HG02970 (cell line): Measurements from ENCODE around the gene DCXR.

ENCODE experiments used
- ATAC-seq: cut with Tn5 transposase; IDR thresholded peaks from one replicate; pipeline ENCODE4 v1.9.1; 2021; ENCODE audit warnings: mild to moderate bottlenecking, moderate library complexity, moderate number of reproducible peaks; ENCODE audit not compliant: unreplicated experiment, low FRiP score

Gene DCXR

DNA sequence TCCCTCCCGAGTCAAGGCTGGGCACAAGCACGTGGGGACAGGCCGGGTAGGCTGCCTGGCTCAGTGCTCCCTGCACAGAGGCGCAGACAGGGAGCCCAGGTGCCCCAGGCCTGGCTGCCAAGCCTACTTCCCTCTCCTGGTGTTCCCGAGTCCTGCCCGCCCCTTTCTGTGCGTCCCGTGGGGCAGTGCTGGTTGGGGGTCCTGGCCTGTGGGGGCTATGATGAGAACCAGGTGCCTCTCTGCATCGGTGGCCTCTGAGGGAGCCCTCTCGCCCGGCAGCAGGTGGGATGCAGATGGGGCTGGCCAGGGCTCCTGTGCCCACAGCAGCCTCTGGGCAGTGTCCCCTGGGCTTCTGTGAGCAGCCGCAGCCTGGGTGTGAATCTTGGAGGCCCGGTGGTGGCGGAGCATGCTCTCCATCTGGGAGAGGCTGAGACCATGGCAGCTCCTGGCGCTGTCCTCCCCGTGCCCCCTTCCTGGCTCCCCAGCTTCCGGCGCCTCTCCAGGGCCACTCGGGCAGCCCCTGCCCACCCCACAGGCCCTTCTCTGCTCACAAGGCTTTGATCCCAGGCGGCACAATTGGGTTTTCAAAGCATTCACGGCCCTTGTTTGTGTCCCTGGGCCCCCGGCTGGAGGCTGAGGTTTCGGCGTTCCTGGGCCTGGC, 22.1 kb downstream of the DCXR start:
- no peak for ATAC-seq

DNA sequence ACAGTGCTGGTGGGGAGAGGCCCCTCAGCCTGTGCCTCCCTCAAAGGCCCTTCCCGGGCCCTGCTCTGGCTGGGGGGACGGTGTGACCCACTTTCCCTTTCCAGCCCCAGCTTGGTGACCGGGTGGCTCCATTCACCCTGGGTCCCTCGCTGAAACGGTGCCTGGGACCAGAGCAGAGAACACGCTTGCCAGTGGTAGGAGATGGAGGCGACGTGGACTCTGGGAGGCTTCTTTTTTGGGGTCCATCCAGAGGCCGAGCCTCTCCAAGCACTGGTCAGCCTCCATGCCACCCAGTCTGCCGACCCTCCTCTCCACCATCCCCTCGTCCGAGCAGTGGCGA, 22.6 kb downstream of the DCXR start:
- no peak for ATAC-seq

GRCh38 chr17:82014432-82014831, 23.1 kb downstream of the DCXR start:
- no peak for ATAC-seq

DNA sequence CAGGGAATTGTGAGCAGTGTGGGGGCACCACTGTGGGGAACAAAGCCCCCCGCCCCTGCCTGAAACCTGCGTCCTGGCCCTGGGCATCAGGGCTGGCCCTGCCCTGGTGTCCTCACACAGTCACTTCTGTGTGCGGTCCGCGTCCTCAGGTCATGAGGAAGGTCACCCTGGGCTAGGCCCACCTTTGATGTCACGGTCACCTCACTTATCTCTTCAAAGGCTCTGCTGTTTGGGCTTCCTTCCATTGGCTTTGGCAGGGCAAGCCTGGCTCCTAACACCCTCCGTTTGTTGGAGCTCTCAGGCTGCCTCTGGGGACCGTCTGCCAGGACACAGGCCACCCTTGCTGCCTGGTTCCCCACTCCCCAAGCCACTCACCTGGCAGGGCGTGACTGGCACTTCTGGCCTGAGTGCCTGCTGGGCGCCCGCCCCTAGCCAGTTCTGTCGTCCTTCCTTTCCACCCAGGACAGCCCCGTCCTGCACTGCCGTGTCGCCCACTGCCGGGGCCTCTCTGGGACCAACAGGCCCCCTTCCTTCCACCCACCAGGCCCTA, 23.6 kb downstream of the DCXR start:
- ATAC-seq: no peak

- no peak for ATAC-seq
Observed at GRCh38 chr17:82013341-82013740, 24.2 kb downstream of the DCXR start.

DNA sequence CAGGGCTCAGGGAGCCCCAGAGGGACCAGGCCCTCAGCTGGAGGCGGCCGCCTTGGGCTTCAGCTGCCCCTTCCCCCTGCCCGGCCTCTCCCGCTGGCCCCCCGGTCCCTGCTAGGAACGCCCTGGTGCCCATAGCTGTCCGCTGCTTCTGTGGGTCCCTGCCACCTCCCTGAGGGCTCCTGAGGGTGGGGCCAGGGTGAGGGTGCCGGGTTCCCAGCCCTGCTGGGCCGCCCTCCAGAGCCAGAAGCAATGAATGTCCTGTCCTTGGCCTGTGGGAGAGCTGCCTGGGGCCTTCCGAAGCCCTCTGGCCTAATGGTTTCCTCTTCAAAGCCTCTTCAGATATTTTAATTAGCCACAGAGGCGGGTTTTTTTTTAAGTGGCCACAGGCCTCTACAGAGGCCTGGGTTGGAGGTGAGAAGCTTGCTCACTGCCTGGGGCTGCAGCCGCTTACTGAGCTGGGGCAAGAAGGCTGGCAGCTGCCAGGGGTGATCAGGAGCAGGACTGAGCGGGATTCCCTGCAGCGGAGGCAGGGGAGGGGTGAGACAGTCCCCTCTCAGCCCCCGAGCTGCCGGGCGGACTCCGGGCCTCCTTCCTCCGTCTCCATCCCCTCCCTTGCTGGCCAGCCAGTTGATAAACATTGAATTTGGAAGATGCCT, 24.7 kb downstream of the DCXR start:
- no peak for ATAC-seq

GRCh38 chr17:82012261-82012639, 25.2 kb downstream of the DCXR start:
- no peak for ATAC-seq

DNA sequence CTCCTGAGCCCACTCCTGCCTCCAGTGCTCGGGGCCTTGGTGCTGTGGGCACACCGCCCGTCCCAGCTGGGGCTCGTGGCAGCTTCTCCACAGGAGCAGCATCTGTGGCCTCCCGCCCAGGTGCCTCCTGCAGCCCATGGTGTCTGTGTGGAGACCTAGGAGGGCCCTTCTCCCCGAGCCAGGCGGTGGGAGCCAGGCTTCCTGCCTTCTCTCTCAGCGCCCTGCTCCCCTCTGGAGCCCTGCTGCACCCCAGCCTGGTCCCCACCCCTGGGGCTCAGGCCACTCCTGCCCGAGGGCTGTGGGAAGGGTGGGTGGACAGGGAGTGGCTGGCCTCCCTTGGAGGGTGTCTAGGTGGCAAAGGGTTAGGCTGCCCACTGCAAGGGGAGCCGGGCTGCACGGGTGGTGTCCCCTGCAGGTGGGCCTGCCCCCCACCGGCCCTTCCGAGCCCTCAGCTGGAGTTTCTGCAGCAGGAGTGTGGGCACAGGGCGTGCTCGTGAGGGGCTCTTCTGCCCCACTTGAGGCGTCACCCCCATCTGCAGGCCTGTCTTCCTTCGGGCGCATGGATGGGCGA, 25.8 kb downstream of the DCXR start:
- ATAC-seq: no peak

DNA sequence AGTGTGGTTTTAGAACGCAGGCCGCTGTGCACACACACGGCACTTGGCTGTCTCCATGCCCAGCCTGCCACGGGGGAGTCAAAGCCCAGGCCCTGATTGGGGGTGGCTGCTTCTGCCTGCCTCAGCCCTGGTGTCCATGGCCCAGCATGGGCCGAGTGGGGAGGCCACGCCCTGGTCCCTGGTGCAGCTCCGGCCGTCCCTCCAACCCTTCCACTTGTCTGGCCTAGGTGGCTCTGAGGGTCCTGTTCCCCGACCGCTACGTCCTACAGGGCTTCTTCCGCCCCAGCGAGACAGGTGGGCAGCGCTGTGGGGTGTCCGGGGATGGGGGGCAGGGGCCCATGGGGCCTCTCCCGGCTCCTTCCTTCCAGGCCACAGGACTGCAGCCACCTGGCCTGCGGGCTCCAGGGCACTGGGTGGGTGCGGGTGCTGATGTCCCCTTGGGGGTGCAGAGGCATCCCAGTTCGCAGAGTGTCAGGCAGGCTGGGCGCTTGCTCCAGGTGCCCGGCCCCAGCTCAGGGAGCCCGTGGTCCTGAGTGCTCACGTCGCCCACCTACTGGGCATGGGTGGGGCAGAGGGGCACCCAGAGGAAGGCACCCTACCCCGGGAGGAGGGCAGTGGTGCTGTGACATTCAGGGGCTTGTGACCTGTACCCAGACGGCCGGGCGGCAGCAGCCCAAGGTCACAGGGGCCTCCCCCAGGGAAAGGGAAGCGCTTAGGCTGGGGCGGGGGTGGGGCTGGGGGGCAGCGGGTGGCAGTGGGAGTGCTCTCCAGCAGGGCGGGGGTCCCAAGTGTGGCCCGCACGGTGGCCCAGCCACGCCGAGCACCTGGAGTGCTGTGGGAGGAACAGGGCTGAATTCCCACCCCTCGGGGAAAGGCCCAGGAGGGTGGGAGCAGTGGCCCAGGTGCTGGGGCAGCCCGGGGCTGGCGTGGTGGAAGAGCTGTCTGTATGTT, 26.6 kb downstream of the DCXR start:
- ATAC-seq: no peak

DNA sequence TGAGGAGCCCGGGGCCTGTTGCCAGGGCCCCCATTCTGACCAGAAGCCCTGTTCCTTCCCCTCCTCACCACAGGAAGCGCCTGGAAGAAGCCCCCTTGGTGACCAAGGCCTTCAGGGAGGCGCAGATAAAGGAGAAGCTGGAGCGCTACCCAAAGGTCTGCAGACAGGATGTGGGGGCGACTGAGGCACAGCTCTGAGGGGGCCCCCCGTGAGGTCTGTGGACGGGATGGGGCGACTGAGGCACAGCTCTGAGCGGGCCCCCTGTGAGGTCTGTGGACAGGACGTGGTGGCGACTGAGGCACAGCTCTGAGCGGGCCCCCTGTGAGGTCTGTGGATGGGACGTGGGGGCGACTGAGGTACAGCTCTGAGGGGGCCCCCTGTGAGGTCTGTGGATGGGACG, 28.1 kb downstream of the DCXR start:
- ATAC-seq: no peak

- no peak for ATAC-seq
Observed at GRCh38 chr17:82008941-82009405, 28.5 kb downstream of the DCXR start.

DNA sequence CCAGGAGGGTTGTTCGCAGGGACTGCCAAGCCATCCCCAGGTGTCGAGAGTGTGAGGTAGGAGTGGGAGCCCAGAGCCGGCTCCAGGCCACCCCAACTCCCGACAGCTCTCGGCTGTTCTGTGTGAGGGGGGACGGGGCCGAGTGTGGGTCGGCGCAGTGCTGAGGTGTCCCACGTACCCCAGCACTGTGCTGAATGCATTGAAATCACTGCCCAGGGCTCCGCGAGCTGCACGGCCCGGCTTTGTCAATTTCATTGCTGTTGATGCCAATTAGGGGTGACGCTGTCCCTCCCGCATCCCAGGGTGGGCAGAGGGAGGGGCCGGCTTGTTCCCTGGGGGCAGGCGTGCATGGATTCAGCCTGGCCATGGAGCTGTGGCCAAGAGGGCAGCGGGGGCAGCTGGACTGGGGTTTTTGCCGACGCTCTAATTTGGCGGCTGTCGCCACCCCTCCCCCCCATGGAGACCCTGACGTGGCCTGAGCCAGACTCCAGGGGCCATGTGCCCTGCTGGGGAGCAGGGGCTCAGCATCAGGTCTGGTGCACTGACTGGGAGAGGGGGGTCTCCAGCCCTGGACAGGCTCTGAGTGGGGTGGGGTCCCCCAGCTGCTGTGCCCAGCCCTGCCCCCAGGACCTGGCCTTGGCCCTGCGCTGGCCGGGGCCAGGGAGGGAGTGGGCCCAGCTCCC, 29.1 kb downstream of the DCXR start:
- ATAC-seq: no peak

DNA sequence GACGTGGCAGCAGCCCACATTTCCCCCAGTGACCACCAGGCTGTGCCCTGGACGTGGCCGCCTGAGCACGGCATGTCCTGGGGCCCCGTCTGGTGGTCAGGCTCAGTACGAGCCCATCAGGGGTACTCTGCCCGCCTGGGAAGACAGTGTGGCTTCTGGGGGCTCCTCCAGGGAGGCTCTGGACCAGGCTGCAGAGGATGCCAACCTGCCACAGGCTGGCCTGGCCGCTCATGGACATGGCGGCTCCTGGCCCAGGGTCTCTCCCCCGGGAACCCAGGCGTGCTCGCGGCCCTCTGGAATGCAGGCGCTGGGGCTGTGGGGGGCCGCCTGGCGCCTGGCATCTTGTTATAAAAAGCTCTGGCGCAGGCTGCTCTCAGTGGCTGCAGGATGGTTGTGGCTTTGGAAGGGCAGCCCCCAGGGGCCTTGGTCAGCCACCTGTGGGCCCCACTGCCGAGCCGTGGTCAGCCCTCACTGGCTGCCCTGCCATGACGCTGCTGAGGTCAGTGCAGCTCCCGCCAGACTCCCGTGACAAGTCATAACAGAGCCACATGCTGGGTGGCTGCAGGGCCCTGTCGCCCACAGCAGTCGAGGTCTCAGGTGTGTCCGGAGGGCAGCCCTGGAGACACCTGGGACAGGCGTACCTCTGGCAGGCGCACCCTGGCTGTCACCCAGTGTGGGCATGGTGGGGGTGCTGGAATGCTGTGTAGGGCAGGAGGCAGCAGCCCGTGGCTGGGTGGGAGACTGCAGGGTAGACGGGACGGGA, 29.8 kb downstream of the DCXR start:
- ATAC-seq: no peak

- ATAC-seq: no peak
Observed at GRCh38 chr17:82007228-82007494, 30.3 kb downstream of the DCXR start.

GRCh38 chr17:82006468-82007227, 30.8 kb downstream of the DCXR start:
- ATAC-seq: no peak

- no peak for ATAC-seq
Observed at GRCh38 chr17:82005701-82006348, 31.7 kb downstream of the DCXR start.

DNA sequence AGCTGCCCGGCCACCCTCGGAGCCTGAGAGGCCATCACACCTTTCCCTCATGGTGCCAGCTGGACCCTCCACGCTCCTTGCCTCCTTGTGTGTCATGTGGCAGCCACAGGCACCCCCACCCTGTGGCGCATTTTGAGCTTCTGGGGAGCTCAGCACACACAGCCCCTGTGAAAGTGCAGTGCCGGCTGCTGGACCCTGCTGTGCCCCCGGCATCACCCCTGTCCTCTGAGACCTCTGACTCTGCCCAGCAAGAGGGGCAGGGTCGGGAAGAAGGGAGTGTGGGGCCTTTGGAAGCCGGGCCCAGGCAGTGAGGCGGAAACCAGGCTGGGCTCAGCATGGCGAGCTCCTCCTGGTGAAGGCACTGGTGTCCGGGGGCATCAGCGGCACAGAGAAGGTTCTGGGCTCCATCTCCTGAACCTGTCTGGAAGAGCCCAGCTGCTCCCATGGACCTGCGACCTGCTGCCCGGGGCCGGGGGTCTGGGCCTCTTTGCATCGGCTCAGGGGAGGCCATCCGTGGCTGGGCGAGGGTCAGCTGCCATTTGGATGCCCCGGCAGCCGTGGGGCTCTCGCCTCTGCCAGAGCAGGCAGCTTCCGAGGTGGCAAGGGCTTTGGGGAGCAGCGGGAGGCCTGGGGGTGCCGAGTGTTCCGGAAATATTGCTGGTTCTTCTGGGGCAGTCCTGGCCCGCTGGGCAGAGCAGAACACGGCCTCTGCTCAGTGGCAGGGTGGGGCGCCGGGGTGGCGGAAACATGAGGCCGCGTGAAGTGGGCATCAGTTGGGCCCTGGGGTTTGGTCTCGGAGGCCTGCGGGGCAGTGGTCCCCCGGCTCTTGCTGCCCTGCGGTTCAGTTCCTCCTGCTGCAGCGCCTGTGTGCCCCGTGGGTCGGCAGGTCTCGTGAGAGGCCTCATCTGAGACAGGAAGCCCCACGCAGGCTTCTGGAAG, 32.7 kb downstream of the DCXR start:
- no peak for ATAC-seq
